Measurements from ENCODE around the gene ALKBH3.

Gene ALKBH3

GRCh38 chr11:43880640-43881159, at the start of gene ALKBH3:
Gene ALKBH3 (plus strand): TSS chr11:43880831. CDS start chr11:43882653, 1,822 bp downstream.
- peak; percentile 96 for DNase-seq (ENCODE audit: low read depth, low spot score)

GRCh38 chr11:43830928-43831440, 49.6 kb upstream of the ALKBH3 start:
- peak; percentile 54 for DNase-seq (ENCODE audit: low read depth, low spot score)

- no peak for DNase-seq (ENCODE audit: low read depth, low spot score)
Measured at GRCh38 chr11:43832536-43832935, 48.1 kb upstream of the ALKBH3 start.

GRCh38 chr11:43833657-43834073, 47.0 kb upstream of the ALKBH3 start:
- no peak for DNase-seq (ENCODE audit: low read depth, low spot score)

GRCh38 chr11:43834286-43834685, 46.3 kb upstream of the ALKBH3 start:
- no peak for DNase-seq (ENCODE audit: low read depth, low spot score)

GRCh38 chr11:43835104-43835503, 45.5 kb upstream of the ALKBH3 start:
- DNase-seq (ENCODE audit: low read depth, low spot score) = no peak

GRCh38 chr11:43837879-43838278, 42.8 kb upstream of the ALKBH3 start:
- no peak for DNase-seq (ENCODE audit: low read depth, low spot score)

- DNase-seq (ENCODE audit: low read depth, low spot score) = no peak
Measured at GRCh38 chr11:43842021-43842420, 38.6 kb upstream of the ALKBH3 start.

GRCh38 chr11:43845816-43846215, 34.8 kb upstream of the ALKBH3 start:
- no peak for DNase-seq (ENCODE audit: low read depth, low spot score)

GRCh38 chr11:43852057-43852636, 28.5 kb upstream of the ALKBH3 start:
- peak; percentile 63 for DNase-seq (ENCODE audit: low read depth, low spot score)

GRCh38 chr11:43853781-43854180, 26.9 kb upstream of the ALKBH3 start:
- no peak for DNase-seq (ENCODE audit: low read depth, low spot score)

GRCh38 chr11:43856993-43857392, 23.6 kb upstream of the ALKBH3 start:
- DNase-seq (ENCODE audit: low read depth, low spot score) = no peak

GRCh38 chr11:43861141-43861540, 19.5 kb upstream of the ALKBH3 start:
- DNase-seq (ENCODE audit: low read depth, low spot score) = no peak

- DNase-seq (ENCODE audit: low read depth, low spot score) = no peak
Measured at GRCh38 chr11:43866520-43866919, 14.1 kb upstream of the ALKBH3 start.

- no peak for DNase-seq (ENCODE audit: low read depth, low spot score)
Measured at GRCh38 chr11:43866969-43867368, 13.7 kb upstream of the ALKBH3 start.

- no peak for DNase-seq (ENCODE audit: low read depth, low spot score)
Measured at GRCh38 chr11:43868852-43869567, 11.6 kb upstream of the ALKBH3 start.

- DNase-seq (ENCODE audit: low read depth, low spot score) = no peak
Measured at GRCh38 chr11:43871051-43871450, 9.6 kb upstream of the ALKBH3 start.

- no peak for DNase-seq (ENCODE audit: low read depth, low spot score)
Measured at GRCh38 chr11:43872995-43873394, 7.6 kb upstream of the ALKBH3 start.

GRCh38 chr11:43874078-43874477, 6.6 kb upstream of the ALKBH3 start:
- DNase-seq (ENCODE audit: low read depth, low spot score) = no peak

GRCh38 chr11:43874738-43875137, 5.9 kb upstream of the ALKBH3 start:
- no peak for DNase-seq (ENCODE audit: low read depth, low spot score)

- DNase-seq (ENCODE audit: low read depth, low spot score) = no peak
Measured at GRCh38 chr11:43879789-43880639, 617 bp upstream of the ALKBH3 start.

- DNase-seq (ENCODE audit: low read depth, low spot score) = no peak
Measured at GRCh38 chr11:43892851-43893250, 12.2 kb downstream of the ALKBH3 start.
